Glomerular visceral epithelial cell (primary cell): ENCODE data around the gene SP2.
A peak's percentile ranks its signal among the peaks of the same experiment; 100 is the strongest.

Experiments used
- DNase-seq: peaks from one replicate; pipeline ENCODE4 v3.0.0-alpha.2; 2016; ENCODE audit errors: extremely low spot score

SP2 gene

DNA sequence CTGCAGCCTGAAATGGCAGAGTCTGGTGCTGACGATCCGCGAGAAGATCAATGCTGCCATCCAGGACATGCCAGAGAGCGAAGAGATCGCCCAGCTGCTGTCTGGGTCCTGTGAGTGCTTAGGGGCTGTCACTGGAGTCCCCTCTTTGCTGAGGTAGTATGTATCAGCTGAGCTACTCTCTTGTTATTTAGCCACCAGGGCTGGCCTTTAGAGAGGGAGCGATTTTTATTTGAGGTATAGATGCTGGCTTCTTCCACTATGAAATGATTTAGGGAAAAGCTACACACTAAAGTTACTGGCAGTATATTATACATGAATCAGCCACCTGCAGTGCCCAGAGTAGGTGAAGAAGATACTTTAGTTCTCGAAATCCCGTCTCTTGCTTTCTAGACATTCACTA, 77.5 kb downstream of the SP2 start:
- DNase-seq, result no peak

DNA sequence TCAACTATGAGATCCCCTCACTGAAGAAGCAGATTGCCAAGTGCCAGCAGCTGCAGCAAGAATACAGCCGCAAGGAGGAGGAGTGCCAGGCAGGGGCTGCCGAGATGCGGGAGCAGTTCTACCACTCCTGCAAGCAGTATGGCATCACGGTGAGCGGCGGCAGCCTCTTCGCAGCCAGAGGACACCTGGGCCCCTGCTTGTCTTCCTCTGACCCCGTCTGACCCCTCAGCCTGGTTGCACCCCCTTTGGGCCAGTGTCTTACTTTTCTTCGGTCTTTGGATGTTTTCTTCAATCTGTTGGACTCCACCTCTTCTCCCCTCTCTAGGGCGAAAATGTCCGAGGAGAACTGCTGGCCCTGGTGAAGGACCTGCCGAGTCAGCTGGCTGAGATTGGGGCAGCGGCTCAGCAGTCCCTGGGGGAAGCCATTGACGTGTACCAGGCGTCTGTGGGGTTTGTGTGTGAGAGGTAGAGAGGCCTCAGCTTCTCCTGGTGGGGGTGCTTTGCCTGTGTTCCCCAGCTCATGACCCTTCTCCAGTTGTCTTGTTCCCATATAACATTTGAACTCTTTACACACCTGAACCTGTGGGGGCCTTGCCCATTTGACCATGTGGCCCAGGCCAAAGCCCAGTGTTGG, 79.3 kb downstream of the SP2 start:
- no peak for DNase-seq

DNA sequence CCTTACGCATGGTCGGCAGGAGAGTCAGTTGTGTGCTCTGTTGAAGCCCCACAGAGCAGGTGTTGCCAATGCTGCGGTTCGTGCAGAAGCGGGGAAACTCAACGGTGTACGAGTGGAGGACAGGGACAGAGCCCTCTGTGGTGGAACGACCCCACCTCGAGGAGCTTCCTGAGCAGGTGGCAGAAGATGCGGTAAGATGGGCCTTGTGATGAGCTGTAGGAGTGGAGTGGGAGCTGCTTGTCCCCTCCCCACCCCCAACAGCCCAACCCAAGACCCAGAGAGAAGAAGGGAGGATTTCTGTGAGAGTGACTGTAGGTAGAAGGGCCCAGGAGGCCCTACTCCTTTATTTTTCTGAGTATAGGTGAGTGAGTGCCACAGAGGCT, 79.8 kb downstream of the SP2 start:
- no peak for DNase-seq

DNA sequence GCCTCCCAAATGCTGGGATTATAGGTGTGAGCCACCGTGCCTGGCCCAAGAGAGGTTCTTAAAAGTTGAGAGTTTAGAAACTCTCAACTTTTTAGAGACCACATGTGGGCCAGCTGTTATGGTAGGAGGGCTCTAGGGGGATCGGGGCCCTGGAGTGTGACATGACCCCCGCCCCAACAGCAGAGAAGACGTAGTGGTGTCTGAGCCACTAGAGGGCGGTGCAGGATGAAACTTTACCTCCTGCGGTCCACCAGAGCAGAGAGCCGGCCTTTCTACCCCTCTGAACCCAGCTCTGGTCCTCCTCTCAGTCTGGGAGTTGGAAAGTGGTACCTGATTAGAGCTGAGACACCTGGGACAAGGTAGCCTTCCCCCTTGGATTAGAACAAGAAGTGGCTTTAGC, 82.3 kb downstream of the SP2 start:
- DNase-seq, result peak; percentile 65
